Measurements from ENCODE around the gene MCCC1. TPM values are rescaled to one million over a fixed set of nuclear protein-coding genes. Genes with fewer than 3 reads are reported as not detected.

Gene MCCC1
- total and polyA plus RNA-seq, 2 of the 4 experiments (the other 2 are of a cell fraction): 14.2 to 17.9 TPM

- no CpG with 5 or more reads among the region's 1 CpG for WGBS, 2 experiments (ENCODE audit: extremely low coverage in 2 of 2, insufficient read length in 1 of 2)
- Histone ChIP-seq H2AFZ (replicated peaks; ENCODE audit: low read length, poor library complexity) (peak overlapping the region; percentile 95), H4K20me1 (ENCODE audit: insufficient read depth, low read length) (no peaks in the 10 kb centered on the region), H2AK9ac (replicated peaks; ENCODE audit: low read depth, low read length, poor library complexity) (peak overlapping the region; percentile 82), H2BK15ac (ENCODE audit: low read depth, low read length) (no peak overlapping the region), H3K27me3 (ENCODE audit: control insufficient read depth, insufficient read depth, low read length) (no peaks in the 10 kb centered on the region), H3K27ac (ENCODE audit: insufficient read depth, low read length) (peak overlapping the region; percentile 24; the same call in 1 of the 2 replicates), H4K8ac (ENCODE audit: low read depth in 2 of 2, low read length in 2 of 2) (peak overlapping the region in 1 of 2 experiments; percentile 67; a peak in 1 of 4 replicates), H2BK120ac (ENCODE audit: low read depth, low read length) (no peak overlapping the region), H2AK5ac (ENCODE audit: low read depth, low read length) (no peak overlapping the region), H3K4me2 (ENCODE audit: low read depth, low read length) (peak overlapping the region; percentile 41), H3K4me3 (ENCODE audit: insufficient read depth, low read depth, low read length) (peak overlapping the region; percentile 9), H4K91ac (ENCODE audit: insufficient read depth, low read depth, low read length) (no peak overlapping the region), H3K79me1 (ENCODE audit: low read depth in 1 of 2, low read length in 2 of 2) (peaks cover 12 to 18% of the 10 kb centered on the region in 2 experiments; a peak in 3 of 4 replicates), H3K36me3 (ENCODE audit: control insufficient read depth, insufficient read depth, low read length) (no peaks in the 10 kb centered on the region), H3K4ac (ENCODE audit: low read depth, low read length) (peak overlapping the region; percentile 63; the same call in 1 of the 2 replicates), H3K9me3 (ENCODE audit: control insufficient read depth, insufficient read depth, low read length) (no peaks in the 10 kb centered on the region), H2BK5ac (ENCODE audit: low read depth, low read length, poor library complexity, severe bottlenecking) (peak overlapping the region; percentile 37), H2BK20ac (ENCODE audit: low read depth, low read length) (no peak overlapping the region), H3K9ac (ENCODE audit: low read depth, low read length) (0 out of 2 replicates have a peak overlapping the region, but pooled peaks have one; percentile 2), H3K56ac (ENCODE audit: extremely low read depth, insufficient read depth, low read length) (peak overlapping the region; percentile 2; the same call in 1 of the 2 replicates), H3K18ac (ENCODE audit: low read depth, low read length) (no peak overlapping the region), H3K23ac (ENCODE audit: low read depth, low read length) (no peak overlapping the region), H3K9me1 (ENCODE audit: insufficient read depth, low read length) (no peaks in the 10 kb centered on the region), H3K4me1 (ENCODE audit: control insufficient read depth, insufficient read depth, low read length) (no peaks in the 10 kb centered on the region), H4K5ac (ENCODE audit: low read depth, low read length) (no peak overlapping the region), H3K14ac (replicated peaks; ENCODE audit: low read depth, low read length) (no peak overlapping the region)
- intact Hi-C loops (cut with micrococcal nuclease) (loop anchor here (5.0 to 10.0 kb wide), 3 partner anchors 118 to 285 kb away; partner anchors contain the start of gene DCUN1D1), dilution Hi-C loops (cut with HindIII; ENCODE audit: low sequenced_read_pairs, unreplicated experiment) (no loop called here), in situ Hi-C loops (cut with MboI; ENCODE audit: low sequenced_read_pairs) (no loop called here)
- TF ChIP-seq SMC3 (IDR thresholded peaks at IDR 0.05; ENCODE audit: low read depth, low read length) (no peak), FOS (IDR thresholded peaks at IDR 0.05; ENCODE audit: low read depth, low read length) (no peak), CTCF (conservative IDR thresholded peaks at IDR 0.05; ENCODE audit: low read depth, low read length) (no peak), NFE2L2 (IDR thresholded peaks at IDR 0.05; ENCODE audit: low read depth, low read length) (no peak), MAFK (IDR thresholded peaks at IDR 0.05; ENCODE audit: low read depth, low read length) (no peak), MXI1 (IDR thresholded peaks at IDR 0.05; ENCODE audit: borderline replicate concordance, low read depth, low read length) (no peak), RAD21 (IDR thresholded peaks at IDR 0.05; ENCODE audit: low read length) (no peak)
- no peak for ATAC-seq (ENCODE audit: low read depth)
- DNase-seq: no peak
- ChIA-PET CTCF (no interaction called here), POLR2A (ENCODE audit: unreplicated experiment) (no interaction called here)
- BruUV-seq (replicated peaks): no TSS peak
Observed at GRCh38 chr3:183099838-183100204, 525 bp upstream of the MCCC1 start.
